Ishikawa (cell line): ENCODE data around the gene ARPP21.

ENCODE experiments used
- CEBPB ChIP-seq: IDR thresholded peaks from 2 replicates; pipeline ENCODE4 v1.6.1; 2012
- CREB1 ChIP-seq: IDR thresholded peaks from 2 replicates; pipeline ENCODE4 v1.6.1; 2012; ENCODE audit warnings: low read depth
- EGR1 ChIP-seq: IDR thresholded peaks from 2 replicates; pipeline ENCODE4 v1.6.1; 2012
- EP300 ChIP-seq: IDR thresholded peaks from 2 replicates; pipeline ENCODE4 v1.6.1; 2012; ENCODE audit warnings: borderline replicate concordance
- FOXM1 ChIP-seq: IDR thresholded peaks from 2 replicates; pipeline ENCODE4 v1.6.1; 2012; ENCODE audit warnings: low read depth, borderline replicate concordance
- MAX ChIP-seq: IDR thresholded peaks from 2 replicates; pipeline ENCODE4 v1.6.1; 2012
- NFIC ChIP-seq: IDR thresholded peaks from 2 replicates; pipeline ENCODE4 v1.6.1; 2012
- RAD21 ChIP-seq: IDR thresholded peaks from 2 replicates; pipeline ENCODE4 v1.6.1; 2012; ENCODE audit warnings: low read depth
- TAF1 ChIP-seq: IDR thresholded peaks from 2 replicates; pipeline ENCODE4 v1.6.1; 2012; ENCODE audit warnings: low read depth, mild to moderate bottlenecking
- TCF12 ChIP-seq: IDR thresholded peaks from 2 replicates; pipeline ENCODE4 v1.6.1; 2012; ENCODE audit warnings: low read depth
- TEAD4 ChIP-seq: IDR thresholded peaks from 2 replicates; pipeline ENCODE4 v1.6.1; 2012
- USF1 ChIP-seq: IDR thresholded peaks from 2 replicates; pipeline ENCODE4 v1.6.1; 2012
- YY1 ChIP-seq: IDR thresholded peaks from 2 replicates; pipeline ENCODE4 v1.6.1; 2012; ENCODE audit warnings: low read depth
- ZBTB7A ChIP-seq: IDR thresholded peaks from 2 replicates; pipeline ENCODE4 v1.6.1; 2012; ENCODE audit warnings: low read depth
- TF ChIP-seq, protein P1 (sequence below): IDR thresholded peaks from 2 replicates; pipeline ENCODE4 v1.6.1; 2012; ENCODE audit warnings: low read depth, mild to moderate bottlenecking

The ARPP21 gene

DNA sequence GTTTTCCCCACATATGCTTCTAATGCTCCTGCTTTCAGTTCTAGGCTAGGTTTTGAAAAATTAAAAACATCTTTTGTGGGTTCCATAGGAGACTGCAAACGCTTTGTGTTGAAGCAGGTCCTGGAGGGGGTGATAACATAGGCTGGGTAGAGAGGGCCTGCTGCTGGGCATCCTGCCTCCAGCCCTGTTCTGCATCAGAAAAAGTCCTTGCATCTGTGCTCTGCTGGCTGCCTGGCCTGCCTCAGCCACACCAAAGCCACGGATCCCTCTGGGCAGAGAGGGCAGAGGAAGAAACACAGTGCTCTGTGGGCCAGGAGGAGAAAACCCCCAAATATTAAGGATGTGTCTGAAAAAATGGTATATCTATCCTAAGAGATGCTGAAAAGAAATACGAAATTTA lies 3.9 kb upstream of the ARPP21 start:
- TF ChIP-seq EGR1, result no peak
- no peak for TF ChIP-seq CREB1
- no peak for TF ChIP-seq EP300
- no peak for TF ChIP-seq MAX

DNA sequence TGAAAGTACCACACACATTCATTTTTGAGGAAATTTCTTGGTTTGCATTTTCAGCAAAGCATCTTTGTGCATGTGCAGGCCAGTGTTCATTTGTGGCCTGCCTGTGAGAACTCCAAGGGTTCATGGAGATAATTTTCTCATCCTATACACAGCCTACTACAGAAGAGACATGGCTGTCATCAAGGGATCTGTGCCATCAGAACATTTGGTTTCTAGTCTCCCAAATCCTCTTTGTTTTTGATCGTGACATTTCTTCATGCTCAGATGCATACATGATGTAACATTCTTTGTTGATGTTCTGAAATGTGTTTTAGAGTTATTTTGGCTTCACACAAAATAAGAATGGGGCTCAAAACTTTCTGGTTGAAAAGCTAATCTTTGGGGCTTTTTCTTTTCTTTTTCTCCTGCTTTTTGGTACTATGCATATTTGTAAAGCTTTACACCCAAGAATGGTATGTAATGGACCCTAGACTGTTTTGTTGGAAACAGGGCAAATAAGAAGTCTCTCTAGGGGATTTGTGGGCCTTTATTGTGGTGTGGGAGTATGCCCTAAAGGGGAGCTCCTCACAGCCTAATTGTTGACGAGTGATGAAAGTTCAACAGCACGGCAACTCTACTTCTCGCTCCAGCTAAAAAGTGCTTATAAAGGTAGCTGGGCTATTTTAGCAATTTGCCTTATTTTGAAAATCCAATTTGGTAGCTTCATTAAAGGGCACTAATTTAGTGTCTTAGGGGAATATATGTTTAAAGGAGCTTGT lies 3.2 kb upstream of the ARPP21 start:
- no peak for TF ChIP-seq CEBPB
- no peak for TF ChIP-seq ZBTB7A

DNA sequence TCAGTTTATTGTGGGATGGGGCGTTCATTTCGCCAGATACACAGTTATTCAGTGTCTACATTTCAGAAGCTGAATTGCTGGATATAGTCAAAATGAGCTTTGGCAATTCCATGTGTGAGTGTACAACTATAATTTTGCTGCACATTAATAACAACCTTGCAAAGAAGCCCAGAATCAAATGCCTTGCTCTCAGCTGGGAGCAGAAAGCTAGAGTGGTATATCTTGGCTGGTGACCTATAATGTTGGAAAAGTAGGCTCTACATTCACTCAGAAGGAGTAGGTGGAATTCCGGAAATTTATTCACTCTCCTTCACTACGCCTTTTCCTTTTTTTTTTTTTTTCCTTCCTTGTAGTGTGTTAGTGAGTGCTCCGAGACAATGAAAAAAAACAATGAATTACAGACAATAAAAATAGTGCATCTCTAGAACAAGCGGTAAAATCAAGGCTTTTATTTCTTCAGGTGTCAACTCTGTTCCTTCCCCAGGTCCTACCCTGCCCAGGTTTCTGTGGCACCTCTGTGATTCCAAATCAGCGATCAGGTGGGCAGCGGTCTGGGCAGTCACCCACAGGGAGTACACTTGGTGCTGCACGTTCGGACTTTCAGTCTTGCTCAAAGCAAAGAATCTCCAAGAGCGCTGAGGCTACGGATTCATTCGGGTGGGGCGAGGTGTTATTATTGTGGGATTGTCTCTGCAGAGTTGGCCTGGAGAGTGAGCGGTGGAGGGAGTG lies 910 bp upstream of the ARPP21 start:
- no peak for TF ChIP-seq RAD21
- no peak for TF ChIP-seq MAX

GRCh38 chr3:35638980-35639253 lies 408 bp upstream of the ARPP21 start:
- no peak for TF ChIP-seq RAD21
- TF ChIP-seq TEAD4, result no peak
- TF ChIP-seq TAF1, result no peak
- no peak for TF ChIP-seq TCF12

DNA sequence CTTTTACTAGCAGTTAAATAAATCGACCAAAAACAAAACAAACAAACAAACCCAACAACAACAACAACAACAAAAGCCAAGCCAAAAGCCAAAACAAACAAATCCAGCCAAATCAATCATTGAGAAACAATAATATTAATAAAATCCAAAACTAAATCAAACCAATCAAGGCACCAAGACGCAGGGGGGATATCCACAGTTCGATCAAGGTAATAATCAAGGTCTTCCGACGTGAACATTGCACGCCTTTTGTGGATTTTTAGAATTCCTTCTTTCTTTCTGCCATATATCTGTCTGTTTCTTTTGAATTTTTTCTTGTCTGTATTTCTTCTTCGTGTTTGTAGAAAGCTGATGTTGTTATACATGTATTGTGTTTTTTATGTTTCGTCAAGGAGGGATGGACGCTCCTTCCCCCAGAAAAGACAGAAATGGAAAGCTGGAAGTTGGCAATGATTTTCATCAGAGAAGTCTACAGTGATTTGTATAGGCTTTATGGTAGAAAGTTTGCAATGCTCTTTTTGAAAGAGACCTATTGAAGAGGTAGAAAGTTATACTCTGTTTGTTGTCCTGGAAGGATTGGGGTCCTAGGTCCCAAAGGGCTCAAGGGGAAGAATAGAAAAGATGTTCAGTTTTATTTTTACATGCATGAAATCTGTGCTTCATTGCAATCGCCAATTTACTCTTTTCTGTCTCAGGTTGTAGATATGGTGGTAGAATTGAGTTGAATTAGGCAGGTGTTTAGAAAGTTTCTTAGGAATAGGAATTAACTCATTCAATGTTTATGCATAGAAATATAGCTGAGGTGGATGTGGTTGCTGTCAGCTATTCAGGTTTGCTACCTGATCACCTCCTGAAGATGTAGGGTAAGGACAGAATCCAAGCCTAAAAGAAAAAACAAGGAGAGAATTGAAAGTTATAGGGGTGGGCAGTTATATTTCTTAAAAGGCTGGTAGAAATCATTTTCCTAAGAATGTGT lies 1.2 kb downstream of the ARPP21 start:
- TF ChIP-seq TAF1 (no peak), TCF12 (no peak), NFIC (no peak), ZBTB7A (no peak), FOXM1 (no peak), MAX (no peak), USF1 (no peak), CREB1 (no peak), TEAD4 (no peak)
- TF ChIP-seq, protein P1, sequence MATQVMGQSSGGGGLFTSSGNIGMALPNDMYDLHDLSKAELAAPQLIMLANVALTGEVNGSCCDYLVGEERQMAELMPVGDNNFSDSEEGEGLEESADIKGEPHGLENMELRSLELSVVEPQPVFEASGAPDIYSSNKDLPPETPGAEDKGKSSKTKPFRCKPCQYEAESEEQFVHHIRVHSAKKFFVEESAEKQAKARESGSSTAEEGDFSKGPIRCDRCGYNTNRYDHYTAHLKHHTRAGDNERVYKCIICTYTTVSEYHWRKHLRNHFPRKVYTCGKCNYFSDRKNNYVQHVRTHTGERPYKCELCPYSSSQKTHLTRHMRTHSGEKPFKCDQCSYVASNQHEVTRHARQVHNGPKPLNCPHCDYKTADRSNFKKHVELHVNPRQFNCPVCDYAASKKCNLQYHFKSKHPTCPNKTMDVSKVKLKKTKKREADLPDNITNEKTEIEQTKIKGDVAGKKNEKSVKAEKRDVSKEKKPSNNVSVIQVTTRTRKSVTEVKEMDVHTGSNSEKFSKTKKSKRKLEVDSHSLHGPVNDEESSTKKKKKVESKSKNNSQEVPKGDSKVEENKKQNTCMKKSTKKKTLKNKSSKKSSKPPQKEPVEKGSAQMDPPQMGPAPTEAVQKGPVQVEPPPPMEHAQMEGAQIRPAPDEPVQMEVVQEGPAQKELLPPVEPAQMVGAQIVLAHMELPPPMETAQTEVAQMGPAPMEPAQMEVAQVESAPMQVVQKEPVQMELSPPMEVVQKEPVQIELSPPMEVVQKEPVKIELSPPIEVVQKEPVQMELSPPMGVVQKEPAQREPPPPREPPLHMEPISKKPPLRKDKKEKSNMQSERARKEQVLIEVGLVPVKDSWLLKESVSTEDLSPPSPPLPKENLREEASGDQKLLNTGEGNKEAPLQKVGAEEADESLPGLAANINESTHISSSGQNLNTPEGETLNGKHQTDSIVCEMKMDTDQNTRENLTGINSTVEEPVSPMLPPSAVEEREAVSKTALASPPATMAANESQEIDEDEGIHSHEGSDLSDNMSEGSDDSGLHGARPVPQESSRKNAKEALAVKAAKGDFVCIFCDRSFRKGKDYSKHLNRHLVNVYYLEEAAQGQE, result no peak

- TF ChIP-seq YY1 (no peak), FOXM1 (no peak), ZBTB7A (no peak), TEAD4 (no peak)
- TF ChIP-seq, protein P1, result no peak
These were observed 2.0 kb downstream of the ARPP21 start for GRCh38 chr3:35641331-35641730.
